ENCODE data around the gene NTNG2.

The NTNG2 gene

GRCh38 chr9:132235894-132236661 is 74.2 kb downstream of the NTNG2 start:
- Histone ChIP-seq H3K9me3 (ENCODE audit: control insufficient read depth, low read length) (no peaks in the 10 kb centered on the region), H3K4me3 (ENCODE audit: low read length) (no peak overlapping the region), H3K4me1 (ENCODE audit: control insufficient read depth, insufficient read depth, low read length) (no peaks in the 10 kb centered on the region), H3K27me3 (ENCODE audit: control insufficient read depth, insufficient read depth, low read length) (peaks cover 32% of the 10 kb centered on the region), H3K36me3 (ENCODE audit: control insufficient read depth, insufficient read depth, low read length) (no peaks in the 10 kb centered on the region), H3K9ac (ENCODE audit: low read length) (no peak overlapping the region)

GRCh38 chr9:132236662-132237311 is 74.9 kb downstream of the NTNG2 start:
- Histone ChIP-seq H3K4me1 (ENCODE audit: control insufficient read depth, insufficient read depth, low read length) (no peaks in the 10 kb centered on the region), H3K9me3 (ENCODE audit: control insufficient read depth, low read length) (no peaks in the 10 kb centered on the region), H3K4me3 (ENCODE audit: low read length) (no peak overlapping the region), H3K9ac (ENCODE audit: low read length) (no peak overlapping the region), H3K36me3 (ENCODE audit: control insufficient read depth, insufficient read depth, low read length) (no peaks in the 10 kb centered on the region), H3K27me3 (ENCODE audit: control insufficient read depth, insufficient read depth, low read length) (peaks cover 29% of the 10 kb centered on the region)

- H3K4me1 ChIP-seq (ENCODE audit: control insufficient read depth, insufficient read depth, low read length) = peaks cover 2% of the 10 kb centered on the region
- no peak overlapping the region for H3K9ac ChIP-seq (ENCODE audit: low read length)
- no peak overlapping the region for H3K4me3 ChIP-seq (ENCODE audit: low read length)
- no peaks in the 10 kb centered on the region for H3K9me3 ChIP-seq (ENCODE audit: control insufficient read depth, low read length)
- no peaks in the 10 kb centered on the region for H3K36me3 ChIP-seq (ENCODE audit: control insufficient read depth, insufficient read depth, low read length)
- peaks cover 30% of the 10 kb centered on the region for H3K27me3 ChIP-seq (ENCODE audit: control insufficient read depth, insufficient read depth, low read length)
These were observed 75.6 kb downstream of the NTNG2 start for GRCh38 chr9:132237481-132237880.

- H3K27me3 ChIP-seq (ENCODE audit: control insufficient read depth, insufficient read depth, low read length) = peaks cover 39% of the 10 kb centered on the region
- H3K9me3 ChIP-seq (ENCODE audit: control insufficient read depth, low read length) = no peaks in the 10 kb centered on the region
- H3K36me3 ChIP-seq (ENCODE audit: control insufficient read depth, insufficient read depth, low read length) = no peaks in the 10 kb centered on the region
- peaks cover 7% of the 10 kb centered on the region for H3K4me1 ChIP-seq (ENCODE audit: control insufficient read depth, insufficient read depth, low read length)
- no peak overlapping the region for H3K9ac ChIP-seq (ENCODE audit: low read length)
- H3K4me3 ChIP-seq (ENCODE audit: low read length) = no peak overlapping the region
These were observed 76.4 kb downstream of the NTNG2 start for GRCh38 chr9:132238026-132238972.

- Histone ChIP-seq H3K36me3 (ENCODE audit: control insufficient read depth, insufficient read depth, low read length) (no peaks in the 10 kb centered on the region), H3K9me3 (ENCODE audit: control insufficient read depth, low read length) (no peaks in the 10 kb centered on the region), H3K9ac (ENCODE audit: low read length) (no peak overlapping the region), H3K27me3 (ENCODE audit: control insufficient read depth, insufficient read depth, low read length) (peaks cover 40% of the 10 kb centered on the region), H3K4me3 (ENCODE audit: low read length) (no peak overlapping the region), H3K4me1 (ENCODE audit: control insufficient read depth, insufficient read depth, low read length) (peaks cover 7% of the 10 kb centered on the region)
These were observed 77.1 kb downstream of the NTNG2 start for GRCh38 chr9:132238992-132239391.

GRCh38 chr9:132239518-132239917 is 77.7 kb downstream of the NTNG2 start:
- Histone ChIP-seq H3K4me3 (ENCODE audit: low read length) (no peak overlapping the region), H3K27me3 (ENCODE audit: control insufficient read depth, insufficient read depth, low read length) (peaks cover 42% of the 10 kb centered on the region), H3K4me1 (ENCODE audit: control insufficient read depth, insufficient read depth, low read length) (peaks cover 7% of the 10 kb centered on the region), H3K9me3 (ENCODE audit: control insufficient read depth, low read length) (no peaks in the 10 kb centered on the region), H3K9ac (ENCODE audit: low read length) (no peak overlapping the region), H3K36me3 (ENCODE audit: control insufficient read depth, insufficient read depth, low read length) (no peaks in the 10 kb centered on the region)

GRCh38 chr9:132239999-132240840 is 78.4 kb downstream of the NTNG2 start:
- Histone ChIP-seq H3K36me3 (ENCODE audit: control insufficient read depth, insufficient read depth, low read length) (no peaks in the 10 kb centered on the region), H3K27me3 (ENCODE audit: control insufficient read depth, insufficient read depth, low read length) (peaks cover 43% of the 10 kb centered on the region), H3K4me3 (ENCODE audit: low read length) (no peak overlapping the region), H3K9ac (ENCODE audit: low read length) (no peak overlapping the region), H3K9me3 (ENCODE audit: control insufficient read depth, low read length) (no peaks in the 10 kb centered on the region), H3K4me1 (ENCODE audit: control insufficient read depth, insufficient read depth, low read length) (peaks cover 7% of the 10 kb centered on the region)

GRCh38 chr9:132240841-132241482 is 79.1 kb downstream of the NTNG2 start:
- H3K9me3 ChIP-seq (ENCODE audit: control insufficient read depth, low read length) = no peaks in the 10 kb centered on the region
- H3K4me1 ChIP-seq (ENCODE audit: control insufficient read depth, insufficient read depth, low read length) = peaks cover 7% of the 10 kb centered on the region
- H3K36me3 ChIP-seq (ENCODE audit: control insufficient read depth, insufficient read depth, low read length) = no peaks in the 10 kb centered on the region
- peak overlapping the region; percentile 22 for H3K4me3 ChIP-seq (ENCODE audit: low read length)
- peaks cover 40% of the 10 kb centered on the region for H3K27me3 ChIP-seq (ENCODE audit: control insufficient read depth, insufficient read depth, low read length)
- peak overlapping the region; percentile 13 for H3K9ac ChIP-seq (ENCODE audit: low read length)

- Histone ChIP-seq H3K4me1 (ENCODE audit: control insufficient read depth, insufficient read depth, low read length) (peaks cover 7% of the 10 kb centered on the region), H3K4me3 (ENCODE audit: low read length) (peak overlapping the region; percentile 22), H3K9ac (ENCODE audit: low read length) (peak overlapping the region; percentile 13), H3K9me3 (ENCODE audit: control insufficient read depth, low read length) (no peaks in the 10 kb centered on the region), H3K27me3 (ENCODE audit: control insufficient read depth, insufficient read depth, low read length) (peaks cover 35% of the 10 kb centered on the region), H3K36me3 (ENCODE audit: control insufficient read depth, insufficient read depth, low read length) (no peaks in the 10 kb centered on the region)
These were observed 79.6 kb downstream of the NTNG2 start for GRCh38 chr9:132241483-132241839.

- Histone ChIP-seq H3K9ac (ENCODE audit: low read length) (peak overlapping the region; percentile 55), H3K36me3 (ENCODE audit: control insufficient read depth, insufficient read depth, low read length) (no peaks in the 10 kb centered on the region), H3K4me1 (ENCODE audit: control insufficient read depth, insufficient read depth, low read length) (peaks cover 7% of the 10 kb centered on the region), H3K4me3 (ENCODE audit: low read length) (peak overlapping the region; percentile 46), H3K9me3 (ENCODE audit: control insufficient read depth, low read length) (no peaks in the 10 kb centered on the region), H3K27me3 (ENCODE audit: control insufficient read depth, insufficient read depth, low read length) (peaks cover 29% of the 10 kb centered on the region)
These were observed 80.2 kb downstream of the NTNG2 start for GRCh38 chr9:132241840-132242620.
